IPS-15b (cell line): ENCODE measurements around the gene IFI27L1.

Source experiments
- H3K27me3 ChIP-seq: one replicate; pipeline ENCODE4 v1.6.1; 2013; ENCODE audit warnings: low read length; ENCODE audit not compliant: control insufficient read depth, insufficient read depth
- H3K36me3 ChIP-seq: one replicate; pipeline ENCODE4 v1.6.1; 2013; ENCODE audit warnings: low read length; ENCODE audit not compliant: control insufficient read depth, insufficient read depth
- H3K4me1 ChIP-seq: one replicate; pipeline ENCODE4 v1.6.1; 2013; ENCODE audit warnings: mild to moderate bottlenecking, low read length; ENCODE audit not compliant: control insufficient read depth, insufficient read depth
- H3K4me3 ChIP-seq: one replicate; pipeline ENCODE4 v1.5.1; 2013; ENCODE audit warnings: low read depth, low read length
- H3K9ac ChIP-seq: one replicate; pipeline ENCODE4 v1.6.1; 2013; ENCODE audit warnings: low read depth, mild to moderate bottlenecking, low read length
- H3K9me3 ChIP-seq: one replicate; pipeline ENCODE4 v1.6.1; 2013; ENCODE audit warnings: mild to moderate bottlenecking, low read length; ENCODE audit not compliant: control insufficient read depth, insufficient read depth

The IFI27L1 gene

GRCh38 chr14:94042433-94043091 lies 38.5 kb upstream of the IFI27L1 start:
- H3K4me3 ChIP-seq, result no peak overlapping the region
- peaks cover 37% of the 10 kb centered on the region for H3K36me3 ChIP-seq
- H3K9me3 ChIP-seq, result no peaks in the 10 kb centered on the region
- no peak overlapping the region for H3K9ac ChIP-seq
- no peaks in the 10 kb centered on the region for H3K27me3 ChIP-seq
- no peaks in the 10 kb centered on the region for H3K4me1 ChIP-seq

- peaks cover 38% of the 10 kb centered on the region for H3K36me3 ChIP-seq
- H3K9ac ChIP-seq, result no peak overlapping the region
- H3K4me3 ChIP-seq, result no peak overlapping the region
- H3K4me1 ChIP-seq, result no peaks in the 10 kb centered on the region
- no peaks in the 10 kb centered on the region for H3K9me3 ChIP-seq
- H3K27me3 ChIP-seq, result no peaks in the 10 kb centered on the region
Measured at GRCh38 chr14:94043111-94043755, 37.9 kb upstream of the IFI27L1 start.

GRCh38 chr14:94043756-94044475 lies 37.2 kb upstream of the IFI27L1 start:
- Histone ChIP-seq H3K36me3 (peaks cover 38% of the 10 kb centered on the region), H3K9ac (no peak overlapping the region), H3K4me1 (no peaks in the 10 kb centered on the region)

GRCh38 chr14:94044476-94045091 lies 36.5 kb upstream of the IFI27L1 start:
- Histone ChIP-seq H3K36me3 (peaks cover 43% of the 10 kb centered on the region), H3K9ac (no peak overlapping the region), H3K4me1 (no peaks in the 10 kb centered on the region), H3K9me3 (no peaks in the 10 kb centered on the region), H3K4me3 (no peak overlapping the region), H3K27me3 (no peaks in the 10 kb centered on the region)

More at GRCh38 chr14:94043756-94044475, 37.2 kb upstream of the IFI27L1 start:
- no peak overlapping the region for H3K4me3 ChIP-seq
- no peaks in the 10 kb centered on the region for H3K27me3 ChIP-seq
- no peaks in the 10 kb centered on the region for H3K9me3 ChIP-seq

GRCh38 chr14:94045101-94045500 lies 36.0 kb upstream of the IFI27L1 start:
- H3K4me1 ChIP-seq, result no peaks in the 10 kb centered on the region
- H3K27me3 ChIP-seq, result no peaks in the 10 kb centered on the region
- no peaks in the 10 kb centered on the region for H3K9me3 ChIP-seq
- no peak overlapping the region for H3K4me3 ChIP-seq
- peaks cover 48% of the 10 kb centered on the region for H3K36me3 ChIP-seq
- H3K9ac ChIP-seq, result no peak overlapping the region

- H3K4me3 ChIP-seq, result no peak overlapping the region
- H3K9ac ChIP-seq, result no peak overlapping the region
- H3K4me1 ChIP-seq, result no peaks in the 10 kb centered on the region
- no peaks in the 10 kb centered on the region for H3K27me3 ChIP-seq
- H3K36me3 ChIP-seq, result peaks cover 55% of the 10 kb centered on the region
- no peaks in the 10 kb centered on the region for H3K9me3 ChIP-seq
Measured at GRCh38 chr14:94045563-94046345, 35.4 kb upstream of the IFI27L1 start.

GRCh38 chr14:94046696-94047250 lies 34.3 kb upstream of the IFI27L1 start:
- H3K36me3 ChIP-seq, result peaks cover 61% of the 10 kb centered on the region
- no peak overlapping the region for H3K4me3 ChIP-seq
- H3K9me3 ChIP-seq, result no peaks in the 10 kb centered on the region
- no peak overlapping the region for H3K9ac ChIP-seq
- no peaks in the 10 kb centered on the region for H3K4me1 ChIP-seq
- H3K27me3 ChIP-seq, result no peaks in the 10 kb centered on the region

GRCh38 chr14:94047581-94047980 lies 33.5 kb upstream of the IFI27L1 start:
- H3K36me3 ChIP-seq, result peaks cover 69% of the 10 kb centered on the region
- H3K27me3 ChIP-seq, result no peaks in the 10 kb centered on the region
- peaks cover 3% of the 10 kb centered on the region for H3K4me1 ChIP-seq

GRCh38 chr14:94048691-94049624 lies 32.2 kb upstream of the IFI27L1 start:
- no peaks in the 10 kb centered on the region for H3K27me3 ChIP-seq
- no peaks in the 10 kb centered on the region for H3K9me3 ChIP-seq
- peaks cover 66% of the 10 kb centered on the region for H3K36me3 ChIP-seq

More at GRCh38 chr14:94047581-94047980, 33.5 kb upstream of the IFI27L1 start:
- no peak overlapping the region for H3K4me3 ChIP-seq
- no peak overlapping the region for H3K9ac ChIP-seq
- H3K9me3 ChIP-seq, result no peaks in the 10 kb centered on the region

GRCh38 chr14:94049625-94050023 lies 31.5 kb upstream of the IFI27L1 start:
- peaks cover 59% of the 10 kb centered on the region for H3K36me3 ChIP-seq
- H3K4me3 ChIP-seq, result no peak overlapping the region
- H3K4me1 ChIP-seq, result peaks cover 3% of the 10 kb centered on the region
- no peaks in the 10 kb centered on the region for H3K27me3 ChIP-seq
- no peaks in the 10 kb centered on the region for H3K9me3 ChIP-seq
- H3K9ac ChIP-seq, result no peak overlapping the region

More at GRCh38 chr14:94048691-94049624, 32.2 kb upstream of the IFI27L1 start:
- no peak overlapping the region for H3K4me3 ChIP-seq
- H3K9ac ChIP-seq, result no peak overlapping the region
- H3K4me1 ChIP-seq, result peaks cover 3% of the 10 kb centered on the region
